SK-N-MC (cell line): Measurements from ENCODE around the gene TTC9C.

Source experiments
- EZH2 ChIP-seq: fragments of 200-600 bp; sonication (generic); IDR thresholded peaks from one replicate; pipeline ENCODE4 v1.6.1; 2017; ENCODE audit warnings: antibody characterized with exemption
- POLR2AphosphoS5 ChIP-seq: IDR thresholded peaks from 2 replicates; pipeline ENCODE4 v1.6.1; 2012; ENCODE audit warnings: mild to moderate bottlenecking, low read depth, low read length, borderline replicate concordance

- TF ChIP-seq POLR2AphosphoS5 (no peak), EZH2 (no peak)
Measured at GRCh38 chr11:62724171-62724570, 4.1 kb upstream of the TTC9C start.
